Lung (tissue), 12 donors: ENCODE measurements around the gene TRABD2B. TPM values are rescaled to one million over a fixed set of nuclear protein-coding genes. Genes with fewer than 3 reads are reported as not detected.

Experiments used
- ATAC-seq: fragments of 200-7000 bp; cut with Tn5 transposase; one replicate; pipeline ENCODE4 v1.9.1; 2020; ENCODE audit warnings: moderate number of reproducible peaks; ENCODE audit not compliant: insufficient read depth, low FRiP score
- DNase-seq, 3 donors: peaks; one replicate each; pipeline ENCODE4 v3.0.0-alpha.2; 2013 to 2017
- H3K27ac ChIP-seq, 2 donors: one replicate each; pipeline ENCODE4 v1.5.1; 2013; ENCODE audit warnings: mild to moderate bottlenecking in 2 of 2, moderate library complexity in 2 of 2, control low read depth in 1 of 2, inconsistent platforms in 1 of 2, low read depth in 1 of 2, low read length in 1 of 2
- H3K27me3 ChIP-seq, 3 donors: one replicate each; pipeline ENCODE4 v1.5.1; 2013; ENCODE audit warnings: low read length in 2 of 3; ENCODE audit not compliant: control insufficient read depth in 3 of 3, insufficient read depth in 3 of 3
- H3K36me3 ChIP-seq, 4 donors: one replicate each; pipeline ENCODE4 v1.5.1; 2013; ENCODE audit warnings: low read length in 4 of 4, mild to moderate bottlenecking in 1 of 4, moderate library complexity in 1 of 4; ENCODE audit not compliant: control insufficient read depth in 4 of 4, insufficient read depth in 4 of 4
- H3K4me1 ChIP-seq, 5 donors: one replicate each; pipeline ENCODE4 v1.5.1; 2013; ENCODE audit warnings: low read length in 5 of 5, mild to moderate bottlenecking in 2 of 5, moderate library complexity in 1 of 5; ENCODE audit not compliant: control insufficient read depth in 5 of 5, insufficient read depth in 5 of 5
- H3K4me3 ChIP-seq: one replicate; pipeline ENCODE4 v1.5.1; 2013; ENCODE audit warnings: mild to moderate bottlenecking, control low read depth, moderate library complexity
- H3K9ac ChIP-seq, 2 donors: one replicate each; pipeline ENCODE4 v1.5.1; 2013; ENCODE audit warnings: low read length in 2 of 2, control low read depth in 1 of 2; ENCODE audit not compliant: insufficient read depth in 1 of 2
- H3K9me3 ChIP-seq, 4 donors: one replicate each; pipeline ENCODE4 v1.5.1; 2013; ENCODE audit warnings: low read length in 3 of 4, mild to moderate bottlenecking in 1 of 4, moderate library complexity in 1 of 4; ENCODE audit not compliant: control insufficient read depth in 4 of 4, insufficient read depth in 3 of 4
- CTCF ChIP-seq: IDR thresholded peaks from 2 replicates; pipeline ENCODE4 v1.5.1; 2012; ENCODE audit warnings: mild to moderate bottlenecking; ENCODE audit errors: control extremely low read depth, extremely low read depth
- WGBS, 2 donors: extraction: QIAGEN DNeasy Blood & Tissue Kit; methylation state at CpG; one replicate each; pipeline ENCODE4 v1.1.7; 2013; 5-methylcytosine and 5-hydroxymethylcytosine counted together
- polyA plus RNA-seq, 2 donors: library from polyadenylated mRNA; stranded (reverse); fragments of 200-250 nt; gene quantifications; one replicate each; pipeline ENCODE4 v1.2.1, GENCODE V29; 2013
- total RNA-seq, 2 donors: library from RNA; depleted of rRNA in 1 of 2; stranded (reverse); fragments of >200 nt in 1 of 2; gene quantifications; one replicate each; pipeline ENCODE4 v1.2.1, GENCODE V29; 2014 to 2021
- donor health status: control.
- donor health status: control.
- donor health status: Bipolar disorder and iron deficiency.
- donor health status: healthy.
- donor health status: DM: yes; HTN: yes; CAD: no.

Gene TRABD2B
- total and polyA plus RNA-seq, 4 donors: 0.37 to 1.9 (median 0.64) TPM

- WGBS, 2 donors: 84 to 89% methylated on average over 3 of the region's 3 CpGs
- DNase-seq: no peak
- Histone ChIP-seq H3K4me3 (no peak overlapping the region), H3K27me3 (no peaks in the 10 kb centered on the region), H3K9ac (no peak overlapping the region), H3K9me3 (no peaks in the 10 kb centered on the region), H3K27ac (no peak overlapping the region), H3K4me1 (peaks cover 0 to 20% (median 7%) of the 10 kb centered on the region in 5 donors), H3K36me3 (no peaks in the 10 kb centered on the region)
- no peak for TF ChIP-seq CTCF
- no peak for ATAC-seq
Measured at GRCh38 chr1:47970882-47971281, 26.3 kb downstream of the TRABD2B start.

GRCh38 chr1:47969478-47969877, 27.7 kb downstream of the TRABD2B start:
- Histone ChIP-seq H3K27ac (no peak overlapping the region), H3K4me1 (peaks cover 0 to 32% (median 7%) of the 10 kb centered on the region in 5 donors), H3K4me3 (no peak overlapping the region), H3K9ac (no peak overlapping the region), H3K36me3 (no peaks in the 10 kb centered on the region), H3K9me3 (no peaks in the 10 kb centered on the region), H3K27me3 (no peaks in the 10 kb centered on the region)
- TF ChIP-seq CTCF: no peak
- no peak for ATAC-seq
- WGBS, 2 donors: 89 to 90% methylated on average over 3 of the region's 3 CpGs
- DNase-seq: no peak

- Histone ChIP-seq H3K9me3 (no peaks in the 10 kb centered on the region), H3K9ac (no peak overlapping the region), H3K27me3 (no peaks in the 10 kb centered on the region), H3K27ac (no peak overlapping the region), H3K4me3 (no peak overlapping the region), H3K4me1 (peaks cover 0 to 41% (median 15%) of the 10 kb centered on the region in 5 donors), H3K36me3 (no peaks in the 10 kb centered on the region)
- WGBS, 2 donors: 80 to 84% methylated on average over 3 of the region's 3 CpGs
- no peak for DNase-seq
- no peak for TF ChIP-seq CTCF
- ATAC-seq: no peak
Measured at GRCh38 chr1:47968556-47968888, 28.7 kb downstream of the TRABD2B start.

GRCh38 chr1:47967864-47968555, 29.2 kb downstream of the TRABD2B start:
- H3K36me3 ChIP-seq: no peaks in the 10 kb centered on the region
- peaks cover 0 to 46% (median 19%) of the 10 kb centered on the region in 5 donors for H3K4me1 ChIP-seq
- ATAC-seq: no peak
- H3K4me3 ChIP-seq: no peak overlapping the region
- no peaks in the 10 kb centered on the region for H3K27me3 ChIP-seq
- 67 to 80% methylated on average over 7 of the region's 7 CpGs for WGBS, 2 donors
- no peak overlapping the region for H3K9ac ChIP-seq
- no peak overlapping the region for H3K27ac ChIP-seq
- DNase-seq: no peak
- TF ChIP-seq CTCF: no peak
- no peaks in the 10 kb centered on the region for H3K9me3 ChIP-seq
